HL-60/S4 treated with phorbol 12-myristate 13-acetate at 8.2 ng/mL for 4 days and 3 days (cell line): ENCODE measurements around the gene COG5.
"Not testable (repeated sequence)": the region's sequence is repeated elsewhere in the genome, so short reads cannot be mapped to it uniquely, and the experiment has no call there.

Experiments
- in situ Hi-C: fragments of 300-500 bp; cut with MboI; formaldehyde crosslinking; loops from 2 replicates; pipeline ENCODE4 v1.15.0; 2022; ENCODE audit warnings: low sequenced_read_pairs

The COG5 gene

GRCh38 chr7:107167483-107168232 lies 396.1 kb downstream of the COG5 start:
- in situ Hi-C loops: no loop called here

DNA sequence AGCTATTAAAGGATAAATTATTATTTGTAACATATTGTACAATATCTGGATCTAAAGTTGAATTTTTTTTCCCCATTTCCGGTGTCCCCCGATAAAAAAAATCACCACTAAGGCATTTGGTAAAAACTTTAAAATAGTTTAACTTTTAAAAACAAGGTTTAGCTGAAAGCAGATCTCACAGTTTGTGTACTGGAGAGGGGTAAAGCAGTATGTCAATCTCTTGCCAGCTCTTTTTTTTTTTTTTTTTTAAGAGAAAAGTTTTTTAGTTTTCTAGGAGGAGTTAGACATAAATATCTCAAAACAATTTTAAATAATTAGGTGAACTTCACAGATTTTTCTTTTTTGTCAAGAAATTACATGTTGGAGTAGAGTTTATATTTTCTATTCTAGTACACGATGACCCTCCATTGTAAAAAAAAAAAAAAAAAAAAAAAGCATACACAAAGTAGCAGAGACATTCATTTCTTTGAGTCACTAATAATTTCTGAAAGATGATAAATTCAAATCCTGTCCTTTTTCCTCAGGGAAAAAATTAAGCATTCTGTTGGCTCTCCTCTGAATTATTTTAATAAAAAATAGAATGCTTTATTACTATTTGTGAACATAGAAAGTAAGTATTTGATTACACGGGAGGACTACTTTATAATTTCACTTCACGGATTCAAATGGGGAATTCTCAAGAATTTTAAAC lies 396.8 kb downstream of the COG5 start:
- in situ Hi-C loops: no loop called here

DNA sequence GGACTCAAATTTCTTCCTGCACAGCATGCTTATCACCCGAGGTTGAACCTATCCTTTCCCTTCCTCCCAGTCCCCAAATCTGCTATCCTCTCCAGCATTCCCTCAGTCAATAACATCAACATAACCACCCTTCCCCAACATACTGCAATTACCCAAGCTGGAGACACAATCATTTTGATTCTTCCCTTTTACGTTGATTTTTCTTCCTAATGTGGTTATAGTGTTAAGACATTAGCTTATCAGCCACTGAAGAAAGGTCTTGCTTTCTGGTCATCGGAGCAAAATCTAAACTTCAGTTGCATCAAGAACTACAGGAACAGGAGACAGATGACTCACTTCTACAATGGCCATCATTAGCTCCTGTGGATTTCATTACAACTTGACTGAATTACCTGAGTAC lies 398.4 kb downstream of the COG5 start:
- in situ Hi-C loops: no loop called here

GRCh38 chr7:107164092-107164491 lies 399.6 kb downstream of the COG5 start:
- in situ Hi-C loops: no loop called here

DNA sequence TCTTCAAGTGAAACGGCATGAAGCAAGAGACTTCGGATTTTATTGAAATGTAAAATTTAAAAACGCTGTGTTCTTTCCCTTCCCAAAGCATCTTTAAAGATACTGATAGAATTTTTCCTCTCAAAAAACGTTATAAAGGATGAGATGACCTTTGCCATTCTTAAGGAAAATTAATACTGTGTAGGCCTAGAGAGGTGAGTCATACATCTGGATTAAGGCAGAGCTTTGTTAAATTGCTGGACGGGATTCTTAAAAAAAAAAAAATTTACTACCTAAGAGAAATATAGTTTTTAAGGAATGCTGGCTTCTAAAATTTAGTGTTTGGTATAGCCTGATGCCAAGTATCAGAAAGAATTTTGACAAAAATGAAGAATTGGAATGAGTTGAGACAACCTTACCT lies 401.2 kb downstream of the COG5 start:
- in situ Hi-C loops: no loop called here

DNA sequence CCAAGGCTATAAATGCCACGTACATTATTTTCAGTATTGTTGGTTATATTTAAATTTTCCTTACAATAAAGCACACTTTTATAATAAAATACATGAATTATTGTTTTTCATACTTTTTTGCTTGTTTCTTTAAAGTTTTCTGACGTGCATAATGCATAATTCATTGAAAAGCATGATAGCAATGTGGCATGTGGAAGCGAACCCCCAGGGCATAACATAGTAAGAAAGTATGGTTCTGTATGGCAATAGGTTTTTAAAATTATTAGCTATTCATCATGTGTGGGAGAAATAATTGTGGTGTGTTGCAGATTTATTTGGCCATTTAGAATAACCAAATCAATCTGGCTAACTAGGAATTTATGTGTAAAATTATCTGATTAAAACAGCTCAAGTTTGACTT lies 402.3 kb downstream of the COG5 start:
- in situ Hi-C loops: no loop called here

DNA sequence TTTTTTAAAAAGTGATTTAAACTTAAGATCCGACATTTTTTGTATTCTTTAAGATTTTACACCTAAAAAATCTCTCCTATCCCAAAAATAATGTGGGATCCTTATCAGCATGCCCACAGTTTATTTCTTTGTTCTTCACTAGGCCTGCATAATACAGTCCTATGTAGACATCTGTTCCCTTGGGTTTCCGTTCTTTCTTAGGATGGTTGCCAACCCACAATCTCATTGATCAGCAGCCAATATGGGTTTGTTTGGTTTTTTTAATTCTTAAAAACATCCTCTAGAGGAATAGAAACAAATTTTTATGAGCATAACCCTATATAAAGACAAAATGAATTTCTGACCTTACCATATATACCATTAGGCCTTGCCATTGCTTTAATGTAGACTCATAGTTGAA lies 403.3 kb downstream of the COG5 start:
- in situ Hi-C loops: no loop called here

DNA sequence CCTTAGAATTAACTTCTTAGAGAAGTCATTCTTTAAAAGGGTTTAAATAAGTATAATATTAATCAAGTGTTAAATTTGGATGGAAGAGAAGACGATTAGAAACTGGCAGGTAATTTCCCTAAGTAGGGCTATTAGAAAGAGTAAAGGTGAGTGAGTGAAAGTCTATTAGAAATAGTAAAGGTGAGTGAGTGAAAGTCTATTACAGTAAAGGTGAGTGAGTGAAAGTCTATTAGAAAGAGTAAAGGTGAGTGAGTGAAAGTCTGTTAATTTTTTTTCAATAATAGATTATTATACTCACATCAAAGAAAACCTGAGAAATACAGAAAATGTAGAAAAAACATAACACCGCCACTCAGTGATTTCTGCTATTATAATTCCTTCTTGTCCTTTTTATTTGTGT lies 405.7 kb downstream of the COG5 start:
- in situ Hi-C loops: no loop called here

DNA sequence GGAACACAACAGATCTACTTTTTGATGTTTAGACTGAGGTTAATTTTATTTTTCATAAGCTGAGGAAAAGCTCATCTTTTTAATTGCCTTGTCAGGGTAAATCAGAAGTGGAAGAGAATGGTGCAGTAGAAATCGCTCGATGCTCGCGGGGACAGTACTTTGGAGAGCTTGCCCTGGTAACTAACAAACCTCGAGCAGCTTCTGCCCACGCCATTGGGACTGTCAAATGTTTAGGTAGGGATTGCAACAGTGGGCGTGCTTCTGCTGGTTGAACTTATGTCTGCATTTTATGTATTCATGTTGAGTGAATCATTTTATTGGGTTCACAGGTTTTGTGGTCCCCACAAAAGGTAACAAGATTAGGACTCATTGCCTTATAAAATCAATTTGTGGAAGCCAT lies 406.6 kb downstream of the COG5 start:
- in situ Hi-C loops: no loop called here

GRCh38 chr7:107155726-107156125 lies 408.0 kb downstream of the COG5 start:
- in situ Hi-C loops: not testable (repeated sequence)

DNA sequence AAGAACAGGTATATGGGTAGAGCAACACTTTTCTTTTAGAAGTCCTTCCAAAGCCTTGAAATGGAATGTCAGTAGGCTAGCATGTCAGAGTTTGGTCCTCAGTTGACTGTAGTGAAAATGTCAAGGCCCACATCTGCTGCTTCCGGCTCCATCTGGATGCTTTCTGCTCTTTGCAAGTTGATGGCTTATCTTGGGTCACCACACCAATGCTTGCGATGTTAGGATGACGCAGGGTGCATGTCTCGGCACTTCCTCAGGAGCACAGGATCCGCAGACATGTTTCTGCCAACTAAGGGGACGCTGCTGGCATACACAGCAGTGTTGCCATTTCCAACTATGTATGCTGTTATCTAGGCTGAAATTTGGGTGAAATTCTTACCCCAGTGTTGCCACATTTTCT lies 408.9 kb downstream of the COG5 start:
- in situ Hi-C loops: no loop called here

GRCh38 chr7:107152011-107152410 lies 411.7 kb downstream of the COG5 start:
- in situ Hi-C loops: no loop called here
